Panc1 (cell line): ENCODE measurements around the gene RASL10A. TPM values are rescaled to one million over a fixed set of nuclear protein-coding genes. Genes with fewer than 3 reads are reported as not detected.
A peak's percentile ranks its signal among the peaks of the same experiment; 100 is the strongest.

Experiments
- ATAC-seq: fragments of 200-7000 bp; cut with Tn5 transposase; 2 replicates; pipeline ENCODE4 v1.9.1; 2020; ENCODE audit warnings: mild to moderate bottlenecking, moderate library complexity
- BruUV-seq: library from RNA; stranded (reverse); fragments of 400-500 nt; replicated peaks from 2 replicates; lab custom pipeline; 2021; lab: Mats Ljungman, UMichigan
- CTCF ChIA-PET: fragments of 300-600 bp; sonication (Branson Sonifier 250); formaldehyde crosslinking; loops from one replicate; lab custom pipeline; 2022; ENCODE audit warnings: antibody characterized with exemption; lab: Charles Lee
- POLR2A ChIA-PET: fragments of 300-600 bp; sonication (Branson Sonifier 250); formaldehyde crosslinking; loops from one replicate; lab custom pipeline; 2022; ENCODE audit warnings: antibody characterized with exemption; lab: Charles Lee
- DNase-seq: peaks from one replicate; pipeline ENCODE4 v3.0.0-alpha.2; 2010; ENCODE audit warnings: low read depth, low spot score
- H3K27ac ChIP-seq: 2 replicates; pipeline ENCODE4 v1.5.1; 2011; ENCODE audit warnings: mild to moderate bottlenecking, low read length, inconsistent platforms
- H3K27me3 ChIP-seq: fragments of 200-500 bp; sonication (Bioruptor generic); 2 replicates; pipeline ENCODE4 v1.6.0; 2014; ENCODE audit warnings: low read length, inconsistent platforms; ENCODE audit not compliant: control insufficient read depth, insufficient read depth
- H3K36me3 ChIP-seq: fragments of 200-500 bp; sonication (Bioruptor generic); 2 replicates; pipeline ENCODE4 v1.5.1; 2014; ENCODE audit warnings: inconsistent platforms, mild to moderate bottlenecking, low read length, moderate library complexity; ENCODE audit not compliant: control insufficient read depth, insufficient read depth
- H3K4me1 ChIP-seq: 2 replicates; pipeline ENCODE4 v1.5.1; 2011; ENCODE audit warnings: inconsistent platforms, mild to moderate bottlenecking, low read length, moderate library complexity; ENCODE audit not compliant: control insufficient read depth, insufficient read depth
- H3K4me3 ChIP-seq, 2 experiments: 2 replicates each; pipeline ENCODE4 v1.5.1; 2011 to 2012; ENCODE audit warnings: low read depth in 2 of 2, low read length in 2 of 2, mild to moderate bottlenecking in 2 of 2, inconsistent platforms in 1 of 2, moderate library complexity in 1 of 2
- H3K9me3 ChIP-seq: fragments of 200-500 bp; sonication (Bioruptor generic); 2 replicates; pipeline ENCODE4 v1.5.1; 2014; ENCODE audit warnings: low read depth, mild to moderate bottlenecking, inconsistent platforms, low read length, moderate library complexity; ENCODE audit not compliant: control insufficient read depth, insufficient read depth
- CTCF ChIP-seq: fragments of 450-650 bp; IDR thresholded peaks from 2 replicates; pipeline ENCODE4 v1.5.1; 2017; ENCODE audit warnings: mild to moderate bottlenecking
- POLR2AphosphoS5 ChIP-seq: IDR thresholded peaks from 2 replicates; pipeline ENCODE4 v1.6.1; 2012; ENCODE audit warnings: mild to moderate bottlenecking, low read depth, low read length, moderate library complexity
- SIN3A ChIP-seq: IDR thresholded peaks from 2 replicates; pipeline ENCODE4 v1.6.1; 2012; ENCODE audit warnings: low read depth, mild to moderate bottlenecking, low read length, moderate library complexity, borderline replicate concordance; ENCODE audit not compliant: insufficient read depth
- TCF7L2 ChIP-seq: IDR thresholded peaks from 2 replicates; pipeline ENCODE4 v1.6.1; 2011; ENCODE audit warnings: mild to moderate bottlenecking, low read depth, low read length, inconsistent platforms
- in situ Hi-C: cut with HindIII; loops from 2 replicates; pipeline ENCODE4 v1.10.0; 2016; ENCODE audit warnings: low sequenced_read_pairs, low pct_unique_long_range_greater_than_20kb
- intact Hi-C: fragments of 100-400 bp; cut with micrococcal nuclease; formaldehyde crosslinking; loops from one replicate; pipeline ENCODE4 v1.10.0; 2022; ENCODE audit not compliant: unreplicated experiment
- total RNA-seq: library from RNA; stranded (reverse); gene quantifications from one replicate; pipeline ENCODE4 v1.2.1, GENCODE V29; 2021; ENCODE audit not compliant: unreplicated experiment
- TF ChIP-seq, protein P1 (sequence below), 2 experiments: IDR thresholded peaks; 2 replicates each; pipeline ENCODE4 v1.6.1; 2011 to 2012; ENCODE audit warnings: low read depth in 2 of 2, control low read depth in 1 of 2, low read length in 1 of 2, mild to moderate bottlenecking in 1 of 2, moderate library complexity in 1 of 2; ENCODE audit not compliant: insufficient read depth in 1 of 2

RASL10A gene
- total RNA-seq, 1 experiment from 2014 or later, result 2.6 TPM

DNA sequence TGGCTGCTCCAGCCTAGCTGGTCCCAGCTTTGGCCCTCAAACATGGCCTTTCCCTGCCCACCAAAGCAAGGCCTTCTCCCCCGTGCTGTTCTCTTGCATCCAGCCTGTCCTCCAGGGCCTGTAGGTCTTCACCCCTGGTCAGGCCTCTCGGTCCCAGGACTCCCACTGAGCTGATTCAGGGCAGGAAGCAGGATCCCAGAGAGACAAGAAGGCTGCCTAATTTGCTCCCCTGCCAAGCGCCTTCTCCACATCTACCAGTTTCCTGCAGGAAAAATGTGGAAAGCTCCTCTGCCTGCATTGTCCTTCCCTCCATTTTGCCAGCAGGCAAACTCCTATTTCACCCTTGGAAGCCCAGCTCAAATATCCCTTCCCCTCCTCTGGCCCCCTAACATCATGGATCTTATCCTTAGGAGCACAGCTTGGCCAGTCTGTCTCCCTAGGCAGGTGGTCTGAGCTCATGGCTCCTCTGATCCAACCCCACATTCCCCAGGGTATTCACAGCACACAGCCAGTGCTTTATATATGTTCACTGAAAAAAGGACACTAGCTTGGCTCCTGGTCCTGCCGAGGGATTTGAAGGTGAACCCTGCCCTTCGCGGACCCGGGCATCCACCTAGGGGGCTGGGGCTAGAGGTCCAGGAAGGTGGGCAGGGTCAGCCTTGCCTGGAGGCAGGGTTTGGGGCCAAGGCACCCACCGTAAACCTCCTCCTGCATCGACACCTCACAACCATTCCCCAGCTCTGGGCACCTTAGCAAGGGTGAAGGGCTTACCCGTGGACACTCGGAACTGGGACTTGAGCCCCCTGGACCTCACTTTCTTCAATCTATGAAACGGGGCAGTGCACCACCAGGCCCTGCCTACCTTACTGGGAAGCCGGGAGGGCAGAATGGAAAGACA is 48.7 kb downstream of the RASL10A start:
- BruUV-seq, result no TSS peak
- no peak for DNase-seq
- ChIA-PET POLR2A (no interaction called here), CTCF (no interaction called here)
- peak overlapping the region; percentile 91 to 98 for H3K4me3 ChIP-seq
- no peaks in the 10 kb centered on the region for H3K9me3 ChIP-seq
- peaks cover 24% of the 10 kb centered on the region for H3K4me1 ChIP-seq
- TF ChIP-seq TCF7L2 (no peak), POLR2AphosphoS5 (no peak), CTCF (no peak), SIN3A (no peak)
- TF ChIP-seq, protein P1, sequence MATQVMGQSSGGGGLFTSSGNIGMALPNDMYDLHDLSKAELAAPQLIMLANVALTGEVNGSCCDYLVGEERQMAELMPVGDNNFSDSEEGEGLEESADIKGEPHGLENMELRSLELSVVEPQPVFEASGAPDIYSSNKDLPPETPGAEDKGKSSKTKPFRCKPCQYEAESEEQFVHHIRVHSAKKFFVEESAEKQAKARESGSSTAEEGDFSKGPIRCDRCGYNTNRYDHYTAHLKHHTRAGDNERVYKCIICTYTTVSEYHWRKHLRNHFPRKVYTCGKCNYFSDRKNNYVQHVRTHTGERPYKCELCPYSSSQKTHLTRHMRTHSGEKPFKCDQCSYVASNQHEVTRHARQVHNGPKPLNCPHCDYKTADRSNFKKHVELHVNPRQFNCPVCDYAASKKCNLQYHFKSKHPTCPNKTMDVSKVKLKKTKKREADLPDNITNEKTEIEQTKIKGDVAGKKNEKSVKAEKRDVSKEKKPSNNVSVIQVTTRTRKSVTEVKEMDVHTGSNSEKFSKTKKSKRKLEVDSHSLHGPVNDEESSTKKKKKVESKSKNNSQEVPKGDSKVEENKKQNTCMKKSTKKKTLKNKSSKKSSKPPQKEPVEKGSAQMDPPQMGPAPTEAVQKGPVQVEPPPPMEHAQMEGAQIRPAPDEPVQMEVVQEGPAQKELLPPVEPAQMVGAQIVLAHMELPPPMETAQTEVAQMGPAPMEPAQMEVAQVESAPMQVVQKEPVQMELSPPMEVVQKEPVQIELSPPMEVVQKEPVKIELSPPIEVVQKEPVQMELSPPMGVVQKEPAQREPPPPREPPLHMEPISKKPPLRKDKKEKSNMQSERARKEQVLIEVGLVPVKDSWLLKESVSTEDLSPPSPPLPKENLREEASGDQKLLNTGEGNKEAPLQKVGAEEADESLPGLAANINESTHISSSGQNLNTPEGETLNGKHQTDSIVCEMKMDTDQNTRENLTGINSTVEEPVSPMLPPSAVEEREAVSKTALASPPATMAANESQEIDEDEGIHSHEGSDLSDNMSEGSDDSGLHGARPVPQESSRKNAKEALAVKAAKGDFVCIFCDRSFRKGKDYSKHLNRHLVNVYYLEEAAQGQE (IDR thresholded peaks at IDR 0.05; ENCODE audit: insufficient read depth in 1 of 2, low read depth in 2 of 2, low read length in 1 of 2), result no peak
- no peak for ATAC-seq
- no peaks in the 10 kb centered on the region for H3K27me3 ChIP-seq
- intact Hi-C loops, result no loop called here
- H3K36me3 ChIP-seq, result peaks cover 22% of the 10 kb centered on the region
- in situ Hi-C loops, result no loop called here
- peak overlapping the region; percentile 98 for H3K27ac ChIP-seq

- no TSS peak for BruUV-seq
- no peaks in the 10 kb centered on the region for H3K27me3 ChIP-seq
- no peak for TF ChIP-seq TCF7L2
- no peak for TF ChIP-seq SIN3A
- TF ChIP-seq POLR2AphosphoS5, result no peak
- TF ChIP-seq, protein P1 (IDR thresholded peaks at IDR 0.05; ENCODE audit: insufficient read depth in 1 of 2, low read depth in 2 of 2, low read length in 1 of 2), result no peak
- no peak for TF ChIP-seq CTCF
- ChIA-PET POLR2A (no interaction called here), CTCF (no interaction called here)
- H3K36me3 ChIP-seq, result peaks cover 16% of the 10 kb centered on the region
- peaks cover 15% of the 10 kb centered on the region; the same call in 1 of the 2 replicates for H3K4me1 ChIP-seq
- intact Hi-C loops (no loop called here), in situ Hi-C loops (no loop called here)
- H3K9me3 ChIP-seq, result no peaks in the 10 kb centered on the region
- H3K4me3 ChIP-seq, result 0 out of 4 replicates have a peak overlapping the region, but pooled peaks of 1 of the 2 experiments have one; percentile 4
- no peak for ATAC-seq
- H3K27ac ChIP-seq, result peak overlapping the region; percentile 98; the same call in 1 of the 2 replicates
- no peak for DNase-seq
Observed at GRCh38 chr22:29265929-29266328, 49.6 kb downstream of the RASL10A start.
